ENCODE measurements around the gene TTLL13. TPM values are rescaled to one million over a fixed set of nuclear protein-coding genes. Genes with fewer than 3 reads are reported as not detected.
"Not testable (repeated sequence)": the region's sequence is repeated elsewhere in the genome, so short reads cannot be mapped to it uniquely, and the experiment has no call there.

Gene TTLL13
- total RNA-seq, 1 donor from 2014 or later, result 0.19 TPM

GRCh38 chr15:90301707-90302300 lies 52.4 kb downstream of the TTLL13 start:
- Mint-ChIP-seq H3K4me3 (no peak overlapping the region), H3K4me1 (peaks cover 15% of the 10 kb centered on the region), H3K9me3 (no peaks in the 10 kb centered on the region), H3K27me3 (ENCODE audit: low read depth) (peaks cover 3% of the 10 kb centered on the region), H3K27ac (ENCODE audit: unreplicated experiment) (no peak overlapping the region), H3K36me3 (ENCODE audit: low read depth) (no peaks in the 10 kb centered on the region)
- DNase-seq (ENCODE audit: low read depth, low spot score), result no peak
- TF ChIP-seq, protein P1, sequence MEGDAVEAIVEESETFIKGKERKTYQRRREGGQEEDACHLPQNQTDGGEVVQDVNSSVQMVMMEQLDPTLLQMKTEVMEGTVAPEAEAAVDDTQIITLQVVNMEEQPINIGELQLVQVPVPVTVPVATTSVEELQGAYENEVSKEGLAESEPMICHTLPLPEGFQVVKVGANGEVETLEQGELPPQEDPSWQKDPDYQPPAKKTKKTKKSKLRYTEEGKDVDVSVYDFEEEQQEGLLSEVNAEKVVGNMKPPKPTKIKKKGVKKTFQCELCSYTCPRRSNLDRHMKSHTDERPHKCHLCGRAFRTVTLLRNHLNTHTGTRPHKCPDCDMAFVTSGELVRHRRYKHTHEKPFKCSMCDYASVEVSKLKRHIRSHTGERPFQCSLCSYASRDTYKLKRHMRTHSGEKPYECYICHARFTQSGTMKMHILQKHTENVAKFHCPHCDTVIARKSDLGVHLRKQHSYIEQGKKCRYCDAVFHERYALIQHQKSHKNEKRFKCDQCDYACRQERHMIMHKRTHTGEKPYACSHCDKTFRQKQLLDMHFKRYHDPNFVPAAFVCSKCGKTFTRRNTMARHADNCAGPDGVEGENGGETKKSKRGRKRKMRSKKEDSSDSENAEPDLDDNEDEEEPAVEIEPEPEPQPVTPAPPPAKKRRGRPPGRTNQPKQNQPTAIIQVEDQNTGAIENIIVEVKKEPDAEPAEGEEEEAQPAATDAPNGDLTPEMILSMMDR (conservative IDR thresholded peaks at IDR 0.05), result no peak

DNA sequence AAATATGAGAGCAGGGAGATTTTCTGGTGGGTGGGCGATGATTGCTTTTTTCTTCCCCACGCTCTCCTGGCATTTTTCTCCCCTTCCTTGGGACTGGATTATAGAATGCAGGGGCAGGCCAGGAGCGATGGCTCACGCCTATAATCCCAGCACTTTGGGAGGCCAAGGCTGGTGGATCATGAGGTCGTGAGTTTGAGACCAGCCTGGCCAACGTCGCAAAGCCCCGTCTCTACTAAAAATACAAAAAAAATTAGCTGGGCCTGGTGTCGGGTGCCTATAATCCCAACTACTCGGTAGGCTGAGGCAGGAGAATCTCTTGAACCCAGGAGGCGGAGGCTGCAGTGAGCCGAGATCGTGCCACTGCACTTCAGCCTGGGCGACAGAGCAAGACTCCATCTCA lies 56.0 kb downstream of the TTLL13 start:
- H3K9me3 Mint-ChIP-seq; H3K36me3 Mint-ChIP-seq (ENCODE audit: low read depth): not testable (repeated sequence)
- H3K4me1 Mint-ChIP-seq, result peaks cover 15% of the 10 kb centered on the region

DNA sequence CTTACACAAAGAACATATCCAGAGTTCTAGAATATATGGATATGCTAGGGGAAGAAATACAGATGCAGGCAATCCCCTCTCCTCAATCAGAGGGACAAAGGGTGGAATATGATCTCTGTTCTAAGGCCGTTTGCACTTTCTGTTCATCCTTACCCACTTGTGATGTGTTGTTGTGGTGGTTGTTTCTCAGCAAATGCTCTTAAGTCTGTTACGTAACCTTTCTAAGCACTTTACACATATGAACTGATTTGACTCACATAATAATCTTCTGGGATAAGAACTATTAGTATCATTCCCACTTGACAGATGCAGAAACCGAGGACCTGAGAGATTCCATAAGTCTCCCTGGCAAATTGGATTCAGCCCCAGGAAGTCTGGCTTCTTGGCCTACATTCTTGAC lies 56.6 kb downstream of the TTLL13 start:
- DNase-seq (ENCODE audit: low read depth, low spot score), result no peak
- Mint-ChIP-seq H3K27me3 (ENCODE audit: low read depth) (no peaks in the 10 kb centered on the region), H3K4me3 (no peak overlapping the region), H3K9me3 (no peaks in the 10 kb centered on the region), H3K27ac (ENCODE audit: unreplicated experiment) (no peak overlapping the region), H3K4me1 (peaks cover 15% of the 10 kb centered on the region), H3K36me3 (ENCODE audit: low read depth) (no peaks in the 10 kb centered on the region)
- TF ChIP-seq, protein P1 (conservative IDR thresholded peaks at IDR 0.05), result no peak

More for the DNA sequence above, 56.0 kb downstream of the TTLL13 start:
- not testable (repeated sequence) for H3K27ac Mint-ChIP-seq (ENCODE audit: unreplicated experiment); H3K4me3 Mint-ChIP-seq; DNase-seq (ENCODE audit: low read depth, low spot score); H3K27me3 Mint-ChIP-seq (ENCODE audit: low read depth)

GRCh38 chr15:90306560-90306959 lies 57.2 kb downstream of the TTLL13 start:
- TF ChIP-seq, protein P1 (conservative IDR thresholded peaks at IDR 0.05), result no peak
- H3K9me3 Mint-ChIP-seq, result no peaks in the 10 kb centered on the region
- no peaks in the 10 kb centered on the region for H3K27me3 Mint-ChIP-seq (ENCODE audit: low read depth)
- peaks cover 11% of the 10 kb centered on the region for H3K4me1 Mint-ChIP-seq
- no peak overlapping the region for H3K27ac Mint-ChIP-seq (ENCODE audit: unreplicated experiment)
- H3K36me3 Mint-ChIP-seq (ENCODE audit: low read depth), result no peaks in the 10 kb centered on the region
- no peak for DNase-seq (ENCODE audit: low read depth, low spot score)
- H3K4me3 Mint-ChIP-seq, result no peak overlapping the region

DNA sequence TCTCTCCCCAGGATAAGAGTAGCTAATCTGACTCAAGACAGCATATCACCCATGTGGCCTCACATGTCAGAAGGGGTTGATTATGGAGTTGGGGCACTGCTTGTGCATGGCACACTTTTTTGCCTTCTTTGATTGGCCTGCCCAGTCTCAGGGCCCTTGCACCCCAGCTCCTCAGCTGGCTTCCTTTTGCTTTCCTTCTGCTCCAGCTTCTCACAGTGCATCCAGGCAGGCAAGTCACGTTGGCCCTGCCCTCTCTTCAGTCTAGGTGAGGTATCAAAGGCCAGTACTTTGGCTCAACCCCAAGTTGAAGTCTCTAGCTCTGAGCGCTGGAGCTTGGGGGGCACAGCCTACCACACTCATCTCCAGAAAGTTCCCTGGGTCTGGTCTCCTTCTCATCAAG lies 58.3 kb downstream of the TTLL13 start:
- no peak overlapping the region for H3K27ac Mint-ChIP-seq (ENCODE audit: unreplicated experiment)
- peaks cover 3% of the 10 kb centered on the region for H3K27me3 Mint-ChIP-seq (ENCODE audit: low read depth)
- H3K4me3 Mint-ChIP-seq, result no peak overlapping the region
- H3K9me3 Mint-ChIP-seq, result no peaks in the 10 kb centered on the region
- H3K36me3 Mint-ChIP-seq (ENCODE audit: low read depth), result no peaks in the 10 kb centered on the region
- H3K4me1 Mint-ChIP-seq, result peaks cover 5% of the 10 kb centered on the region
- DNase-seq (ENCODE audit: low read depth, low spot score), result no peak
- TF ChIP-seq, protein P1 (conservative IDR thresholded peaks at IDR 0.05), result no peak

- peaks cover 3% of the 10 kb centered on the region for H3K27me3 Mint-ChIP-seq (ENCODE audit: low read depth)
- peaks cover 5% of the 10 kb centered on the region for H3K4me1 Mint-ChIP-seq
- TF ChIP-seq, protein P1 (conservative IDR thresholded peaks at IDR 0.05), result no peak
- no peak for DNase-seq (ENCODE audit: low read depth, low spot score)
- no peaks in the 10 kb centered on the region for H3K9me3 Mint-ChIP-seq
- no peaks in the 10 kb centered on the region for H3K36me3 Mint-ChIP-seq (ENCODE audit: low read depth)
- H3K27ac Mint-ChIP-seq (ENCODE audit: unreplicated experiment), result no peak overlapping the region
- H3K4me3 Mint-ChIP-seq, result no peak overlapping the region
These were observed 59.7 kb downstream of the TTLL13 start for GRCh38 chr15:90309020-90309419.

Other genes starting within 250 kb of the TTLL13 start
- gene ZNF710, start 248.2 kb upstream of the TTLL13 start, total RNA-seq, result 60.3 and 64.4 TPM in 2 replicates
- 214 and 218 TPM in 2 replicates for gene IDH2, start 147.1 kb upstream of the TTLL13 start, total RNA-seq
- 24.0 and 26.3 TPM in 2 replicates for gene SEMA4B, start 48.2 kb upstream of the TTLL13 start, total RNA-seq
- 23.1 and 24.5 TPM in 2 replicates for gene CIB1, start 15.6 kb upstream of the TTLL13 start, total RNA-seq
- gene GDPGP1, start 15.3 kb upstream of the TTLL13 start, total RNA-seq, result 5.8 and 7.0 TPM in 2 replicates
- 126 and 132 TPM in 2 replicates for gene NGRN, start 16.1 kb downstream of the TTLL13 start, total RNA-seq
- 5.9 and 6.2 TPM in 2 replicates for gene ZNF774, start 102.7 kb downstream of the TTLL13 start, total RNA-seq
- gene IQGAP1, start 138.7 kb downstream of the TTLL13 start, total RNA-seq, result 46.1 and 49.2 TPM in 2 replicates

Data from neural crest cell (in vitro differentiated cells).